ENCODE results near the gene ECM2. TPM values are rescaled to one million over a fixed set of nuclear protein-coding genes. Genes with fewer than 3 reads are reported as not detected.

Gene ECM2
- total and polyA plus RNA-seq, 5 donors from 2014 or later: not detected

GRCh38 chr9:92493749-92494387, 41.9 kb downstream of the ECM2 start:
- Histone ChIP-seq H3K9me3 (ENCODE audit: control insufficient read depth in 2 of 2, low read length in 2 of 2) (no peaks in the 10 kb centered on the region), H3K36me3 (ENCODE audit: control insufficient read depth, insufficient read depth, low read length) (no peaks in the 10 kb centered on the region), H3K27ac (ENCODE audit: insufficient read depth, low read length, poor library complexity, severe bottlenecking) (no peak overlapping the region), H3K27me3 (ENCODE audit: control insufficient read depth, insufficient read depth, low read length) (no peaks in the 10 kb centered on the region), H3K4me3 (ENCODE audit: low read depth, low read length) (no peak overlapping the region), H3K4me1 (ENCODE audit: control insufficient read depth, insufficient read depth, low read length, poor library complexity, severe bottlenecking) (no peaks in the 10 kb centered on the region)
- Mint-ChIP-seq H3K27me3 (no peaks in the 10 kb centered on the region), H3K4me1 (peaks cover 3 to 14% (median 5%) of the 10 kb centered on the region in 4 donors), H3K4me3 (no peak overlapping the region), H3K9me3 (no peaks in the 10 kb centered on the region), H3K36me3 (no peaks in the 10 kb centered on the region), H3K27ac (no peak overlapping the region)
- DNase-seq (no peak), ATAC-seq (ENCODE audit: low read depth in 2 of 2) (no peak)

DNA sequence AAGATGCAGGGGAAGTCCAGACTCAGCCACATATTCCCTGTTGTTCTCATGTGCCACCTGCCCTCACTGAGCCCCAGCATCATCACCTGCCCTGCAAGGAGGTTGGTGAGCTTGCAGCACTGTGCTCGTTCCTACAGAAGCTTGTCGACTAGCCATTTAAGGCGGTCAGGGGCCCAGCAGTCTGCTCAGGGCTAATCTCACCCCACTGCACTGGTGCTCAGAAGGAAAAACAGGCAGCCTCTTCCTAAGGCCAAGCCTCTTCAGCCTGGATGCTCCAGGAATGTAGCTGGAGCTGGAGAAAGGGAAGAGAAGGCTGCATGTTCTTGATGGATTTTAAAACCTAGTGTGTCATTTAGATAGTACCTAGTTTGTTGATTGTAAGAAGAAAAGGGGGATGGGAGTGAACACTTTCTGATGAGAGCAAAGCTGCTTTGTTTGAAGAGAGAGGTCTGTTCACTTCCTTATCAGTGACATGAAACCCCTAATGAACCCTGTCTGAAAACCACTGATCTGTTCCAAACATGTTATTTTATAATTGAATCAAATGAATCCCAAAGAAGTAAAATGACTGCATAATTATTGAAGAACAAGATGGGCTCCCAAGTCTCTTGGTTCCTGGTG, 42.9 kb downstream of the ECM2 start:
- DNase-seq: no peak
- Histone ChIP-seq H3K36me3 (ENCODE audit: control insufficient read depth, insufficient read depth, low read length) (no peaks in the 10 kb centered on the region), H3K4me3 (ENCODE audit: low read depth, low read length) (no peak overlapping the region), H3K27ac (ENCODE audit: insufficient read depth, low read length, poor library complexity, severe bottlenecking) (no peak overlapping the region), H3K27me3 (ENCODE audit: control insufficient read depth, insufficient read depth, low read length) (no peaks in the 10 kb centered on the region), H3K4me1 (ENCODE audit: control insufficient read depth, insufficient read depth, low read length, poor library complexity, severe bottlenecking) (no peaks in the 10 kb centered on the region), H3K9me3 (ENCODE audit: control insufficient read depth in 2 of 2, low read length in 2 of 2) (no peaks in the 10 kb centered on the region)
- H3K27ac Mint-ChIP-seq: no peak overlapping the region
- H3K27me3 Mint-ChIP-seq: no peaks in the 10 kb centered on the region
- H3K4me3 Mint-ChIP-seq: no peak overlapping the region
- no peaks in the 10 kb centered on the region for H3K36me3 Mint-ChIP-seq
- no peaks in the 10 kb centered on the region for H3K9me3 Mint-ChIP-seq
- peaks cover 3 to 14% (median 4%) of the 10 kb centered on the region in 4 donors for H3K4me1 Mint-ChIP-seq
- no peak for ATAC-seq (ENCODE audit: low read depth in 2 of 2)

DNA sequence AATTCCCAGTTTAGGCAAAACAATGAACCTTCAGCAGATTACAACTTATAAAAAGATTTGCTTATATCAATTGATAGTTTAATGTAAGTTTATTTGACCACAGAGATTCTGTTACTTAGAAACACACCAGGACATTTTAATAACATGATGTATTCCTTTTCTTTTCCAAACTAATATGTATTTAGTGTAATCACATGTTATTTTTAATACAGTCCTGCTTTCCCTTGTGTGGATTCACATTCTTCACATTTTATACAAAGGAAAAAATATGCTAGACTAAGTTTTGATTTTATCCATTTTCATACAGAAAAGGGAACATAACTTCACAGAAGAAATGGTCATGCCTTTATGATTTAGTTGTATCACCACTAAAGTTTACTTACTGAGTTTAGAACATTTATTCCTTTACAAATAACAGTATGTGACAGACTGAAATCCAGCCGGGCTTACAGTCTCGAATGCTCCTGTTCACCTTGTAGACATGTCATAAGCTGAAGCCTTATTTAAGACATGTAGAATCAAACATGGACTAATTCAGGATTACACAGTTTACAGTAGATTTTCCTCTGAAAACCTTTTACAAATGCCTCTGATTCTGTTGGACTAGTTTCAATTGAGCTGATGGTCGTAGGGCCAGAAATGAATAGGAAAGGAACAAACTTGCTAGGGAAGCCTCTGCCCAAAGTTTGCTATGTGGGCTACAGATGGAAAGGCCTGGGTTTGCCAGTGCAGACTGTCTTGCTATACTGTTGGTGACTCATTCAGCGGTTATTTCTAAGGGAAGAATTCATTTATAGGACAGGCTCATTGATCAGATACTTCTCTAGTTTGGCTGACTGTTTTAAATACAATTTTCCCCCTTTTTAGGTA, 46.9 kb downstream of the ECM2 start:
- Histone ChIP-seq H3K27ac (ENCODE audit: insufficient read depth, low read length, poor library complexity, severe bottlenecking) (no peak overlapping the region), H3K36me3 (ENCODE audit: control insufficient read depth, insufficient read depth, low read length) (no peaks in the 10 kb centered on the region), H3K4me3 (ENCODE audit: low read depth, low read length) (no peak overlapping the region), H3K27me3 (ENCODE audit: control insufficient read depth, insufficient read depth, low read length) (no peaks in the 10 kb centered on the region), H3K9me3 (ENCODE audit: control insufficient read depth in 2 of 2, low read length in 2 of 2) (no peaks in the 10 kb centered on the region), H3K4me1 (ENCODE audit: control insufficient read depth, insufficient read depth, low read length, poor library complexity, severe bottlenecking) (no peaks in the 10 kb centered on the region)
- Mint-ChIP-seq H3K27ac (peak overlapping the region in 2 of 3 donors; percentile 10 to 60), H3K4me3 (no peak overlapping the region), H3K36me3 (no peaks in the 10 kb centered on the region), H3K27me3 (no peaks in the 10 kb centered on the region), H3K4me1 (peaks cover 3 to 11% (median 3%) of the 10 kb centered on the region in 4 donors), H3K9me3 (no peaks in the 10 kb centered on the region)
- DNase-seq (no peak), ATAC-seq (ENCODE audit: low read depth in 2 of 2) (no peak)

- Histone ChIP-seq H3K27ac (ENCODE audit: insufficient read depth, low read length, poor library complexity, severe bottlenecking) (no peak overlapping the region), H3K9me3 (ENCODE audit: control insufficient read depth in 2 of 2, low read length in 2 of 2) (no peaks in the 10 kb centered on the region), H3K36me3 (ENCODE audit: control insufficient read depth, insufficient read depth, low read length) (no peaks in the 10 kb centered on the region), H3K4me3 (ENCODE audit: low read depth, low read length) (no peak overlapping the region), H3K4me1 (ENCODE audit: control insufficient read depth, insufficient read depth, low read length, poor library complexity, severe bottlenecking) (peaks cover 2% of the 10 kb centered on the region), H3K27me3 (ENCODE audit: control insufficient read depth, insufficient read depth, low read length) (no peaks in the 10 kb centered on the region)
- DNase-seq: no peak
- ATAC-seq (ENCODE audit: low read depth in 2 of 2): no peak
- H3K4me1 Mint-ChIP-seq: peaks cover 3 to 7% (median 4%) of the 10 kb centered on the region in 4 donors
- H3K27ac Mint-ChIP-seq: no peak overlapping the region
- no peak overlapping the region for H3K4me3 Mint-ChIP-seq
- H3K27me3 Mint-ChIP-seq: no peaks in the 10 kb centered on the region
- H3K36me3 Mint-ChIP-seq: no peaks in the 10 kb centered on the region
- H3K9me3 Mint-ChIP-seq: no peaks in the 10 kb centered on the region
These were observed 49.4 kb downstream of the ECM2 start for GRCh38 chr9:92486371-92486770.

GRCh38 chr9:92484563-92484962, 51.2 kb downstream of the ECM2 start:
- no peaks in the 10 kb centered on the region for H3K27me3 ChIP-seq (ENCODE audit: control insufficient read depth, insufficient read depth, low read length)
- H3K27ac ChIP-seq (ENCODE audit: insufficient read depth, low read length, poor library complexity, severe bottlenecking): no peak overlapping the region
- peaks cover 12% of the 10 kb centered on the region for H3K4me1 ChIP-seq (ENCODE audit: control insufficient read depth, insufficient read depth, low read length, poor library complexity, severe bottlenecking)
- Mint-ChIP-seq H3K4me3 (no peak overlapping the region), H3K4me1 (peaks cover 5 to 18% (median 7%) of the 10 kb centered on the region in 4 donors), H3K27me3 (no peaks in the 10 kb centered on the region), H3K36me3 (no peaks in the 10 kb centered on the region), H3K9me3 (no peaks in the 10 kb centered on the region), H3K27ac (no peak overlapping the region)
- DNase-seq (no peak), ATAC-seq (ENCODE audit: low read depth in 2 of 2) (no peak)
- no peaks in the 10 kb centered on the region for H3K36me3 ChIP-seq (ENCODE audit: control insufficient read depth, insufficient read depth, low read length)
- H3K9me3 ChIP-seq (ENCODE audit: control insufficient read depth in 2 of 2, low read length in 2 of 2): no peaks in the 10 kb centered on the region
- H3K4me3 ChIP-seq (ENCODE audit: low read depth, low read length): no peak overlapping the region

- Mint-ChIP-seq H3K36me3 (no peaks in the 10 kb centered on the region), H3K27me3 (no peaks in the 10 kb centered on the region), H3K4me3 (no peak overlapping the region), H3K9me3 (no peaks in the 10 kb centered on the region), H3K4me1 (peaks cover 5 to 18% (median 7%) of the 10 kb centered on the region in 4 donors), H3K27ac (no peak overlapping the region)
- Histone ChIP-seq H3K36me3 (ENCODE audit: control insufficient read depth, insufficient read depth, low read length) (no peaks in the 10 kb centered on the region), H3K9me3 (ENCODE audit: control insufficient read depth in 2 of 2, low read length in 2 of 2) (no peaks in the 10 kb centered on the region), H3K4me1 (ENCODE audit: control insufficient read depth, insufficient read depth, low read length, poor library complexity, severe bottlenecking) (peaks cover 12% of the 10 kb centered on the region), H3K27me3 (ENCODE audit: control insufficient read depth, insufficient read depth, low read length) (no peaks in the 10 kb centered on the region), H3K27ac (ENCODE audit: insufficient read depth, low read length, poor library complexity, severe bottlenecking) (no peak overlapping the region), H3K4me3 (ENCODE audit: low read depth, low read length) (no peak overlapping the region)
- DNase-seq: no peak
- ATAC-seq (ENCODE audit: low read depth in 2 of 2): no peak
These were observed 51.9 kb downstream of the ECM2 start for GRCh38 chr9:92483627-92484545.

DNA sequence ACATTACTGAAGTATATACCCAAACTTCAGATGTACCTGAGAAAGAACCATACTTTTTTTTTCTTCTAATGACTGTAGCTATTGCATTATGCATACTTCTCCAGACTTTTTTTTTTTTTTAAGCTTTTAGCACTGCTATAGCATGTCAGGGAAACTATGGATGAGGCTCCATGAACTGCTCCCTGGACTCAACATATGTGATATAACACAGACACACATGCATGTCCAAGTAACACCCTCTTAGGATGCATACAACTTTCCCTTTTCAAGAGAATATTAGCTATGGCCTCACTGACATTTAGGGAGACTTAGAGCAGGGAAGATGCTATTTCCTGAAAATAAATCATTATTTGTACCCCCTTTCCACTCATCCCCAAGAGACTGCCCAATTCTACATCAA, 53.0 kb downstream of the ECM2 start:
- no peaks in the 10 kb centered on the region for H3K9me3 ChIP-seq (ENCODE audit: control insufficient read depth in 2 of 2, low read length in 2 of 2)
- H3K4me1 ChIP-seq (ENCODE audit: control insufficient read depth, insufficient read depth, low read length, poor library complexity, severe bottlenecking): peaks cover 12% of the 10 kb centered on the region
- H3K27me3 ChIP-seq (ENCODE audit: control insufficient read depth, insufficient read depth, low read length): no peaks in the 10 kb centered on the region
- H3K27ac Mint-ChIP-seq: no peak overlapping the region
- no peaks in the 10 kb centered on the region for H3K36me3 ChIP-seq (ENCODE audit: control insufficient read depth, insufficient read depth, low read length)
- no peaks in the 10 kb centered on the region for H3K36me3 Mint-ChIP-seq
- no peak overlapping the region for H3K4me3 ChIP-seq (ENCODE audit: low read depth, low read length)
- H3K27me3 Mint-ChIP-seq: no peaks in the 10 kb centered on the region
- no peak overlapping the region for H3K27ac ChIP-seq (ENCODE audit: insufficient read depth, low read length, poor library complexity, severe bottlenecking)
- peaks cover 5 to 18% (median 7%) of the 10 kb centered on the region in 4 donors for H3K4me1 Mint-ChIP-seq
- no peak for ATAC-seq (ENCODE audit: low read depth in 2 of 2)
- H3K9me3 Mint-ChIP-seq: no peaks in the 10 kb centered on the region
- DNase-seq: no peak
- H3K4me3 Mint-ChIP-seq: peak overlapping the region in 1 of 4 donors; percentile 54

All from CD4-positive, CD25-positive, alpha-beta regulatory T cell (primary cell).